ENCODE measurements around the gene TPD52L2. TPM values are rescaled to one million over a fixed set of nuclear protein-coding genes. Genes with fewer than 3 reads are reported as not detected.
"Not testable (repeated sequence)": the region's sequence is repeated elsewhere in the genome, so short reads cannot be mapped to it uniquely, and the experiment has no call there.

TPD52L2 gene
- polyA plus RNA-seq, 3 donors = 79.9 to 102 (median 90.5) TPM

DNA sequence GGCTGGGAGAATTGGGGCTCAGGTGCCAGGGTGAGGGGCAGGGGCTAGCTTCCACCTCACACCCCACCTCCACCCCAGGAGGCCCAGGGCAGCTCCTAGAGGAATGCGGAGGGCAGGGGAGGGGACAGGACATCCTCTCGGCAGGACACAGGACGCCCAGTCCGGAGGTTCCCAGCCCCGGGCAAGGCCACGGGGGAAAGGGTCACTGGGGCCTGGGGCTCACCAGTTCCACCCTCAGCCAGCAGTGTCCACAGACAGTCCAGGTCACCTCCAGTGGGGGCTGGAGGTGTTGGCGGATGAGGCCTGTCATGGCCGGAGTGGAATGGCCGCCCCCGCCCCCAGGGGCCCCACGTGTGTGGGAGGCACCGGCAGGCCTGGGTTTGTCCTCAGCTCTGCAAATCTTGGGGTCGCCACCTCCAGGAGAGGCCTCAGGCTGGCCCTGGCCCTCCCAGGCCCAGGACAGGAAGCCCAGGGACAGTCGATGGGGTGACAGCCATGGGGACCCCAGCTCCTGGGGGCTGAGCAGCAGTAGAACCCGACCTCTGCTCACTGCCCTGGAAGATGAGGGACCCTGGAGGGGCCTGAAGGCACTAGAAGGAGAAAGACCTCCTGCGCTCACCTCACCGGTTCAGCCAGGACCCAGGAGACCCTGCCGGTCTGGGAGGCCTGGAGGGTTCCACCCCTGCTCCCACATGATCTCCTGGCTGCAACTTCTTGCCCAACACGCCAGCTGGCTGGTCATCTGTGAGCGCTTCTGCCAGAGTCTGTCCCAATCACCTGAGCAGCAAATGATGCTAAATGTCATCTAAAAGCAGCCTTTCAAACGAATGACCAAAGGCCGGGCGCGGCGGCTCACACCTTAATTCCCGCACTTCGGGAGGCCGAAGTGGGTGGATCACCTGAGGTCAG lies 16.8 kb upstream of the TPD52L2 start:
- no peak for DNase-seq (ENCODE audit: extremely low read depth in 1 of 11, low read depth in 9 of 11, low spot score in 4 of 11)

DNA sequence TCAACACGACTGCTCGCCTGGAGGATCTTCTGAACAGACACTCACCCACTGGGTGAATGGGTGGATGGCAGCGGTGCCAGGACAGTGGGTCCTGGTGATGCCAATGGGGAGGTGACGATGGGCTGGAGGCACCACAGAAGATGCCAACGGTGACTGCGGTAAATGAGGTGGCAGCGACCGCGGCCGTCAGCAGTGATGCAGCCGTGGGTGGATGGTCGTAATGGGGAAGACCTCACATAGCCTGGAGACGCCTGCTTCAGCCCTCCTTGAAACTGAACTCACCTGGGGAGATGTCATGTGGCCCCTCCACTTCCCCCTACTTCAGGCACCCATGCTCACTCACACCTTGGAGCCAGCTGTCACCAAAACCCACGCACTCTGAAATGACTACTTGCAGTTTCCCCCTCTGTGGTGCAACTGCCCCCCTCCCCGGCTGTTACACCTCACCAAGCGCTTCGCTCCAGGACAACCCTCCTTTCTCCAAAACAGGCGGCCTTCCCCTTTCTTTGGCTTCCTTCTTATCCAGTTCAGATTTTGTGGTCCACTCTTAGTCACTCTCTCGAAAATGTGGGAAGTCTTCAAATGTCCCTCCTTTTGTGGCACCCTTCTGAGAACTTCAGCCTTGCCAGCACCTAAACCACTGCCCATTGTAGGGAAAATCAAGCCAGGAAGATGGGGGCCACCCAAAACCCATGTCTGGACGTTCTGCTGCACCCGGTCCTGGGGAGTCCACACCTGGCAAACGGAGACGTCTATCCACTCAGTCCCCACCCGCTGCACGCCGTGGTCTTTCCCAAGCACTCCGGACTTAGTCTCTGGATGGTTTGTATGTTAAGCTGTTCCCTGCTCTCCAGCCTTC lies 14.2 kb upstream of the TPD52L2 start:
- no peak for DNase-seq (ENCODE audit: extremely low read depth in 1 of 11, low read depth in 9 of 11, low spot score in 4 of 11)

DNA sequence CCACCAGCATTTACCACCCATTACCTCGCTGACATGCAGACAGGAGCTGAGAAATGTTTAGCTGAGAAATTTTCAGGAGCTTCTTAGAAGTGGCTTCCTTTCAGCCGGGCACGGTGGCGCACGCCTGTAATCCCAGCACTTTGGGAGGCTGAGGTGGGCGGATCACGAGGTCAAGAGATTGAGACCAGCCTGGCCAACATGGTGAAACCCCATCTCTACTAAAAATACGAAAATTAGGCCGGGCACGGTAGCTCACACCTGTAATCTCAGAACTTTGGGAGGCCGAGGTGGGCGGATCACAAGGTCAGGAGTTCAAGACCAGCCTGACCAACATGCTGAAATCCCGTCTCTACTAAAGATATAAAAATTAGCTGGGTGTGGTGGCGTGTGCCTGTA lies 13.5 kb upstream of the TPD52L2 start:
- not testable (repeated sequence) for DNase-seq (ENCODE audit: extremely low read depth in 1 of 11, low read depth in 9 of 11, low spot score in 4 of 11)

DNA sequence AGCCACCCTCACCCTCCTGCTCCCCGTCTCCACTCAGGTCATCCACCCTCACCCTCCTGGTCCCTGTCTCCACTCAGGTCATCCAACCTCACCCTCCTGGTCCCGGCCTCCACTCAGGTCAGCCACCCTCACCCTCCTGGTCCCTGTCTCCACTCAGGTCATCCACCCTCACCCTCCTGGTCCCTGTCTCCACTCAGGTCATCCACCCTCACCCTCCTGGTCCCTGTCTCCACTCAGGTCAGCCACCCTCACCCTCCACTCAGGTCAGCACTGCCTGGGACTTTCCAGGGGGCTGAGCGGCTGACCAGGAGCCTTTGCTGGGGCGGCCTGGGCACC lies 11.4 kb upstream of the TPD52L2 start:
- DNase-seq (ENCODE audit: extremely low read depth in 1 of 11, low read depth in 9 of 11, low spot score in 4 of 11) = not testable (repeated sequence)

DNA sequence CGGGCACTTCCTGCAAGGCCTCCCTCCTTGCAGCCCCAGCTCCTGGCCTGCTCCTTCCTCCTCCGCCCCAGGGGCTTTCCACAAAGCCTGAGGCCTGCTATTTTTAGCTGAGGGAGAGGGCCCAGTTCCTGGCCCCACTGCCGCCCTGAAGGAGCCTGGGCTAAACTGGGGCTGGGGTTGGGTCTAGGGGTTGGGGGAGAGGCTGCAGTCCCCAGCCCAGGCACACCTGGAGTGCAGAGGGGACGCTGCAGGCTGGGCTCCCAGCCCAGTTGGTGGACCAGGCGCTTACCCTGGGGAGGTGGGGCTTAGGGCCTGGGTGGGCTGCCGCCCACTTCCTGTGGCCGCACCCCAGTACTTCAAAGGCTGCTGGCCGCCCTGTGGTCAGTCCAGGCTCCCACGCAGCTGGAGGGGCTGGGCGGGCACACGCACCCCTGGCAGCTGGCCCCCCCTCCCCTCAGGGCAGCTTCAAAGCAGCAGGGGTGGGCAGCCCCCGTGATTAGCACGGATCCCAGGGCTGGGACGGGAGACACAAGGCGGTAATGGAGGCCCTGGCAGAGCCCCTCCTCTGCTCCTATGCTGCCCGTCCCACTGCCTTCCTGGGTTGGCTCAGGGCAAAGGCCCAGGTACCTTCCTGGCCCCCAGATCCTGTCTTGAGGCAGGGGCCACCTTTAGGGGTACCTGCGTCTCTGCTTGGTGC lies 10.9 kb upstream of the TPD52L2 start:
- no peak for DNase-seq (ENCODE audit: extremely low read depth in 1 of 11, low read depth in 9 of 11, low spot score in 4 of 11)

DNA sequence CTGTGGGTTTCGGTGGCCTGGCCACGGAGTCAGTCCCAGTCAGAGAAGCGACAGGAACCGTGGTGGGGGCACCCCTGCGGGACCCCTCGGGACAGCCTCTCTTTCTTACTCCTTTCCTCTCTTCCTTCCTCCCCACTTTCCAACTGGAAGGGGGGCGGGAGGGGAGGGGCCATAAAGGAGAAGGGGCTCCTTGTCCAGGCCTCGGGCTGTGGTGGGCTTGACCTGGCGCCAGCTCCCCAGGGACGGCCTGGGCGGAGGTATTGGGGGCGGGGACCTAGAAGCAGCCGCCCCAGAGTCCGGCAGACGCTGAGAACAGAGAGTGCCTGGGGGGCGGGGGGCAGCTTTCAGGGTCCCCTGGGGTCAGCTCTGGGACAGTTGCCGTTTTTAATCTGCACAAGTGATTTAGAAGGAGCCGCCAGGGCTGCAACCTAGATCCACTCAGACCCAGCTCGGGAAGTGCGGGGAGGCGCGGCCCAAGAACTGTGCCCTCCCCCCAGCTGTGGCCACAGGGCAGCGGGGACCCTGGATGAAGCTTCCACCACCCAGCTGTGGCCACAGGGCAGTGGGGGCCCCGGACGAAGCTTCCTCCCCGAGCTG lies 10.2 kb upstream of the TPD52L2 start:
- no peak for DNase-seq (ENCODE audit: extremely low read depth in 1 of 11, low read depth in 9 of 11, low spot score in 4 of 11)

DNA sequence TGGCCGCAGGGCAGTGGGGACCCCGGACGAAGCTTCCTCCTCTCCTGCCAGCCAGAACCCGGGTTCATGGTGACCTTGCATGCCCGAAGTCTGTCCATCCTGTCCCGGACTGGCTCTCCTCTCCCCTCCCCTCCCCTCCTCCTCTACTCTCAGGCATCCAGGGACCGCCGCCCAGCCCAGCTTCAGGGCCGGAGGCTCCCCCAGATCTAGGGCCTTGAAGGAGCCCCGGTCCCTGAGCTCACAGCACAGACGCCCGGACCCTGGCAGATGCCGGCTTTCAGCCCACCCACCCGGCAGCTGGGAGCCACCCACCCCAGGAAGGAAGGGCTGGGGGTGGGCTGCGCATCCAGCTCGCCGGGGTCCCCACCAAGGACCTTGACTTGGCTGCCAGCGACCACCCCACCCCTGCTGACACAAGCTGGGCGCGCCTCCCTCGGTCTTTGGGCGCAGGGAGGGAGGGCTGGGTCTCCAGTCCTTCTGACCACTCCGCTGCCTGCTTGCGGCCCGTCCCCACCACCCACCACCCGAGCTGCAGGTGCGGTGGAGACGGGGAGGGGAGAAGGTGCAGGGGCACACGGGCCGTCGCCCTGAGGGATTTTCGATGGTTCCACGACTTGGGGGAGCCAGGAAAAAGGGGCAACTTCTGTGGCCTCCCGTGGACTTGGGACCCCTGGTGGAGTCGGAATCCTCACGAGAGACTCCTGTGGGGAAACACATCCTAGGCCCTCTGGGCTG lies 9.5 kb upstream of the TPD52L2 start:
- no peak for DNase-seq (ENCODE audit: extremely low read depth in 1 of 11, low read depth in 9 of 11, low spot score in 4 of 11)

DNA sequence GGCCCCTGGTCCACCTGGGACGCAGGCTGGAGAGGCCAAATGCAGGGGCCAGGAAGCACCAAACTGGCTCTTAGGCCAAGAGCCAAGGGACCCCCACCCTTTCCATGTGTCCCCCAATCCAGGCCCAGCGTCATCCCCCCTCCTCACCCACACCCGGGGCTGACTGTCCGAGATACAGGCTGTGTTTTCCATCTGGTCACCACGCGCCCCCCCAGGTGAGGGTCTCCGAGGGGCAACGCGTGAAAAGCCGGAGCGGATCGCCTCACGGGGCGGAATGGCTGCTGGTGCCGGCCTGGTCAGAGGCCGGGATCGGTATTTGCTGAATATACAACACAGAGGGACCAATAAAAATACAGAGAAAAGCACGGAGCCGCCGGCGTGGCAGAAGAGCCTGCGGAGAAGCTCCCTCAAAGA lies 9.0 kb upstream of the TPD52L2 start:
- DNase-seq (ENCODE audit: extremely low read depth in 1 of 11, low read depth in 9 of 11, low spot score in 4 of 11) = no peak

DNA sequence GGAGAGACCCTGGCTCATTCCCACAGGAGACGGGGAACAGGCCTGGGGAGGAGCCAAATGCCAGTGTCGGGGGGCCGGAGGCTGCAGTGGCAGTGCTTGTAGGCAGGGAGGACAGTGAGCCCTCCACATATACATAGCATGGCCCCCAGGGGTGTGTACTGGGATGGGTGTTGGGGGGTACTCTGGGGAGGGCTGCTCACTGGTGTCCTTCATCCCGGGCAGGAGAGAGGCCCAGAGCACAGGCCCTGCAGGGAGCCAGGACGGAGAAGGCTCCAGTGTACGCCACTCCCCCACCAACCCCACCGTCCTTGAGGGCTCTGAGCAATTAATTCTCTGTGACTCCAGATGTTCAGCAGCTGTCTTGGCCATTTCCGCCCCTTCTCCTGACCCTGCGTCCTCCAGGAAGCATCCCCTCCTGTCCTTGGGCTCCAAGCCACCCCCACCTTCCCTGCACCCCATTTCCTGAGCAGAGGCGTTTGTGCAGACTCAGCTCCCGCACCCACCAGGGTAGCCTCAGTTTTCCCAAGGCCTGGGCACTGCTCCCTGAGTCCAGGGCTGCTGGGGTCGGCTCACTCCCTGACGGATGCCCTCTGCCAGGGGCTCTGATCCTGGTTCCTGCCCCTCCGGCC lies 7.2 kb upstream of the TPD52L2 start:
- peak in 2 of 11 donors; percentile 74 to 75 for DNase-seq (ENCODE audit: extremely low read depth in 1 of 11, low read depth in 9 of 11, low spot score in 4 of 11)

DNA sequence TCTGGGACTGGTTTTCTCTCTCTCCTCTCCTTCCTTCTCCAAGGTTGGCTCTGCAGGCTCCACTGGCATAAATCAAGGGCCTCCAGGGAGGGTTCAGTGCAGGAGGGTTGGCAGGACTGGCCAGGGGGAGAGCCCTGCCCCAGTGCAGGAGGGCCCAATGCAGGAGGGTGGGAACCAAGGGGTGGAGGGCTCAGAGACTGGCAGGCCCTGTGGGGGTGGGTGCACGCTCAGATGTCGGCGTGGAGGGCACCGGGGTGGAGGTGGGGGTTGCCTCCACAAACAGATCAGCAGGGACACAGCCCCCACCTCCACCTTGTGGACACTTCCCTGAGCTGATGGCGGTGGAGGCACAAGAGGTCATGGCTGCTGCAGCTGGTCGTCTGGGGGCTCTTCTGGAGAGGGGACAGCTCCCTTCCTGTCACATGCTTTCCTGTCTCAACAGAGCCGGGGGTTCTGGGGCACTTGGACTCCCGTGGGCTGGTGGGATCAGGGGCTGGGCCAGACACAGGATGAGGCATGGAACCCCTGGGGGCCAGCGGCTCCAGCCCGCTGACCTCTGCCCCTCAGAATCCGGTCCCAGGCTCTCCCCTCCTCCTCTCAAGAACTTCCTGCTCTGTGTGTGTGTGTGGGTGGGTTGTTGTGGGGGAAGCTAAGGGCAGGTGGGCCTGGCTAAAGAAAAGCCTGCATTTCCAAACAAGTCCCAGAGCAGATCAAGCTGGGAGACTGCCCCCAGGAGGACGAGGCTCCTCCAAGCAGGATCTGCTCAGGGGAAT lies 6.5 kb upstream of the TPD52L2 start:
- DNase-seq (ENCODE audit: extremely low read depth in 1 of 11, low read depth in 9 of 11, low spot score in 4 of 11) = peak in 8 of 11 donors; percentile 70 to 85 (median 82)

DNA sequence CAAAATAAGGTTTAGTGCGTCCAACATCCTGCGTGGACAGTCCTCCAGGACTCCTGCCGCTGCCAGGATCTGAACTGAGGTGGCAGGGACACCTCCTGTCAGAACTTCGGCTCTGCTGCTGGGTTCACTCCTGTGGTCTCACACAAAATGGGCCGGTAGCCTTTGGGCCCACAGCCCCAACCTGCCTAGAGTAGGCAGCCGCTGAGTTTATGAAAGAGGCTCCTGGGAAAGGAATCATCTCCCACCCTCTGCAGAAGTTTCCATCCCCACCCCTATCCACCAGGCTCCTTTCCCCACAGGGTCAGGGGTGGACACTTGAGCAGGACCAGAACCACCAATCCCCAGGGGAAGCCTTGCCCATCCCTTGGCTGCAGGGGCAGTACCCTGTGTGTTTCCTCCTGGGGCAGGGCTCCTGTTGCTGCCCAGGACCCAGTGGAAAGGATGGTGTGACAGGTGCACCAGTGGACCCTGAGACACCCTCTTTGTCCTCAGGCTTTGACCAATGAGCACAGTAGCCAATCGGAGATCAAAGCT lies 5.8 kb upstream of the TPD52L2 start:
- no peak for DNase-seq (ENCODE audit: extremely low read depth in 1 of 11, low read depth in 9 of 11, low spot score in 4 of 11)

DNA sequence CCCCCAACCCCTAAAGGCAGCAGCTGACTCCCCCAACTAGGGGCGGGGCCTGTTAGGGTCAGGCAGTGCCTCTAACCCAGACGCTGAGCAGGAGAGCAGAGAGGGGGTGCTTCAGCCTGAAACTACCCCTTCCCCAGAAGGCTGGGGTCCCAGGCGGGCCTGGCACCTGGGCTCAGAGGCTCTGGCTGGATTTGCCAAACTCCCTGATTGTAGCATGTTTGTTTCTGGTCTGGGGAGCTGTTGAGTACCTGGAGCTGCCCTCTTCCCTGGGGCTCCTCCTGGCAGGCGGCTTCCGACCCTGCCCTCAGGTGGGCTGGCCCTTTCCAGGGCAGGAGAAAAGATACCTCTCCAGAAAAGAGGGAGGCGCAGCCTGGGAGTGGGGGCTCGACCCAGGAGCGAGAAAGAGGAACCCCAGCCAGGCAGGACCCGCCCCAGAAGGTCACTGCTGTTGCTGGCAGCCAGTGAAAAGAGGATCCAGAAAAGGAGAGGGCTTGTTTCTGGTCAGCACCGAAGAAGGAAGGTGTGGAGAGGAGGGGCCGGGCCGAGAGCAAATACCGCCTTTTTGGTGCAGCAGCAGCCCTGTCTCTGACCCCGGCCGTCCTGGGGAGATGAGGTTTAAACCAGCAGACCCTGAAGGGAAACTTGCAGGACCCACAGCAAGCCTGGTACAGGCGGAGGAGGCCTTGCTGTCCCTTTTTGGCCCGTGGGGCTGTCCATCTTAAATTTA lies 4.6 kb upstream of the TPD52L2 start:
- DNase-seq (ENCODE audit: extremely low read depth in 1 of 11, low read depth in 9 of 11, low spot score in 4 of 11) = no peak

DNA sequence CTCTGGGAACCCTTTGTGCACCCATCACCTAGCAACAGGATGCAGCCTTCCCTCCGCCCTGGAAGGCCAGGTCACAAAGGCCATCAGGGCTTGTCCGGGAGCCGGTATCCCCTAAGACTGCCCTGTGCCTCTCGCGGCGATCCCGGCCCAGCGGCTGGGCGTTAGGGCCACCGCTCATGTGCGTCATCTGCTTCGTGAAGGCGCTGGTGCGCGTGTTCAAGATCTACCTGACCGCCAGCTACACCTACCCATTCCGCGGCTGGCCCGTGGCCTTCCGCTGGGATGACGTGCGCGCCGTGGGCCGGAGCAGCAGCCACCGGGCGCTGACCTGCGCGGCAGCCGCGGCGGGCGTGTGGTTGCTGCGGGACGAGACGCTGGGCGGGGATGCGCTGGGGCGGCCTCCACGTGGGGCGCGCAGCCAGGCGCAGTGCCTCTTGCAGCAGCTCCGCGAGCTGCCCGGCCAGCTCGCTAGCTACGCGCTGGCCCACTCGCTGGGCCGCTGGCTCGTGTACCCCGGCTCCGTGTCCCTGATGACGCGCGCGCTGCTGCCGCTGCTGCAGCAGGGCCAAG lies 3.6 kb upstream of the TPD52L2 start, which contains the start of gene ABHD16B:
Gene ABHD16B (plus strand): TSS at position 134 of the 570 bp plus-strand sequence. CDS start 43 bp downstream, at position 177.
- no peak for DNase-seq (ENCODE audit: extremely low read depth in 1 of 11, low read depth in 9 of 11, low spot score in 4 of 11)

DNA sequence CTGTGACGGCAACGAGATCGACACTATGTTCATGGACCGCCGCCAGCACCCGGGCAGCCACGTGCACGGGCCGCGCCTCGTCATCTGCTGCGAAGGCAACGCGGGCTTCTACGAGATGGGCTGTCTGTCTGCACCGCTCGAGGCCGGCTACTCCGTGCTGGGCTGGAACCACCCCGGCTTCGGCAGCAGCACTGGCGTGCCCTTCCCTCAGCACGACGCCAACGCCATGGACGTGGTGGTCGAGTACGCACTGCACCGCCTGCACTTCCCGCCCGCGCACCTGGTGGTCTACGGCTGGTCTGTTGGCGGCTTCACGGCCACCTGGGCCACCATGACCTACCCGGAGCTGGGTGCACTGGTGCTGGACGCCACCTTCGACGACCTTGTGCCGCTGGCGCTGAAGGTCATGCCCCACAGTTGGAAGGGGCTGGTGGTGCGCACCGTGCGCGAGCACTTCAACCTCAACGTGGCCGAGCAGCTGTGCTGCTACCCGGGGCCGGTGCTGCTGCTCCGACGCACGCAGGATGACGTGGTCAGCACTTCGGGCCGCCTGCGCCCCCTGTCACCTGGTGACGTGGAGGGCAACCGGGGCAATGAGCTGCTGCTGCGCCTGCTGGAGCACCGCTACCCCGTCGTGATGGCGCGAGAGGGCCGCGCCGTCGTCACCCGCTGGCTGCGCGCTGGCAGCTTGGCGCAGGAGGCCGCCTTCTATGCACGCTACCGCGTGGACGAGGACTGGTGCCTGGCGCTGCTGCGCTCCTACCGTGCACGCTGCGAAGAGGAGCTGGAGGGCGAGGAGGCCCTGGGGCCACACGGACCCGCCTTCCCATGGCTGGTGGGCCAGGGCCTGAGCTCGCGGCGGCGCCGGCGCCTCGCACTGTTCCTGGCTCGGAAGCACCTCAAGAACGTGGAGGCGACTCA lies 2.8 kb upstream of the TPD52L2 start:
- DNase-seq (ENCODE audit: extremely low read depth in 1 of 11, low read depth in 9 of 11, low spot score in 4 of 11) = no peak

Data from renal cortex interstitium (tissue), 11 donors.